ENCODE measurements around the gene CHRNA1. TPM values are rescaled to one million over a fixed set of nuclear protein-coding genes. Genes with fewer than 3 reads are reported as not detected.

The CHRNA1 gene
- total and polyA plus RNA-seq, 9 of the 15 experiments (the other 6 are each of a cell fraction or from before 2014, with no cell fraction given), result not detected

- Histone ChIP-seq H4K20me1 (replicated peaks; ENCODE audit: control insufficient read depth, insufficient read depth, low read length) (0 out of 2 replicates have a peak, but pooled peaks cover 4% of the 10 kb centered on the region), H3K9me3 (replicated peaks; ENCODE audit: control insufficient read depth, insufficient read depth, low read depth, low read length) (no peaks in the 10 kb centered on the region), H3K79me2 (ENCODE audit: control insufficient read depth, insufficient read depth, low read length) (no peaks in the 10 kb centered on the region), H2AFZ (ENCODE audit: low read depth, low read length) (no peak overlapping the region), H3K9me1 (ENCODE audit: control insufficient read depth, insufficient read depth, low read length) (no peaks in the 10 kb centered on the region), H3K27ac (ENCODE audit: extremely low read depth, low read depth, low read length) (no peak overlapping the region), H3K4me1 (replicated peaks in 1 of 2; ENCODE audit: control insufficient read depth in 2 of 2, insufficient read depth in 2 of 2, low read length in 2 of 2) (no peaks in the 10 kb centered on the region), H3K27me3 (ENCODE audit: control insufficient read depth in 2 of 2, insufficient read depth in 2 of 2, low read length in 2 of 2) (peaks cover 33 to 50% of the 10 kb centered on the region in 2 experiments), H3K4me2 (ENCODE audit: insufficient read depth, low read length) (no peak overlapping the region), H3K36me3 (ENCODE audit: control insufficient read depth, insufficient read depth, low read length) (no peaks in the 10 kb centered on the region), H3K9ac (ENCODE audit: insufficient read depth in 1 of 2, low read depth in 2 of 2, low read length in 2 of 2) (no peak overlapping the region; a peak in 1 of 4 replicates), H3K4me3 (no peak overlapping the region)
- in situ Hi-C loops (cut with MboI), result no loop called here
- DNase-seq (ENCODE audit: extremely low read depth in 1 of 4, low spot score in 3 of 4) (no peak), ATAC-seq (no peak), FAIRE-seq (no peak)
- POLR2A ChIA-PET, result no interaction called here
- intact Hi-C loops (cut with micrococcal nuclease), result no loop called here
- WGBS (ENCODE audit: insufficient coverage, low coverage, missing lambda C conversion rate), result 0% methylated on average over 7 of the region's 7 CpGs
- CTCF ChIA-PET (ENCODE audit: low intra/inter-chr PET ratio), result no interaction called here
- TF ChIP-seq ZNF518B (CRISPR knock-in tag; IDR thresholded peaks at IDR 0.05) (no peak), GABPB2 (CRISPR knock-in tag; conservative IDR thresholded peaks at IDR 0.05) (no peak), HNRNPLL (IDR thresholded peaks at IDR 0.05; ENCODE audit: low read depth, low read length, poor library complexity, severe bottlenecking) (no peak), MAFK (IDR thresholded peaks at IDR 0.05; ENCODE audit: low read length) (no peak), TEAD2 (tag; IDR thresholded peaks at IDR 0.05) (no peak), TCF15 (CRISPR knock-in tag; IDR thresholded peaks at IDR 0.05) (no peak), SPI1 (IDR thresholded peaks at IDR 0.05; ENCODE audit: borderline replicate concordance, low read depth, low read length) (no peak), MBD1 (CRISPR knock-in tag; IDR thresholded peaks at IDR 0.05) (no peak), SRF (CRISPR knock-in tag; IDR thresholded peaks at IDR 0.05) (no peak), HEY1 (CRISPR knock-in tag; IDR thresholded peaks at IDR 0.05; ENCODE audit: borderline replicate concordance) (no peak), MCM5 (IDR thresholded peaks at IDR 0.05; ENCODE audit: low read depth) (no peak), ZNF696 (CRISPR knock-in tag; conservative IDR thresholded peaks at IDR 0.05) (no peak), PTRF (tag; IDR thresholded peaks at IDR 0.05) (no peak), YY1 (IDR thresholded peaks at IDR 0.05; ENCODE audit: borderline replicate concordance in 1 of 3, control insufficient read depth in 1 of 3, extremely low read depth in 1 of 3, insufficient read depth in 3 of 3, insufficient read length in 1 of 3, insufficient replicate concordance in 2 of 3, low read depth in 1 of 3, low read length in 2 of 3) (no peak)
- no TSS peak for BruUV-seq (replicated peaks)
Observed at GRCh38 chr2:174780856-174781255, 16.6 kb upstream of the CHRNA1 start.

All from K562 (cell line).